Hematopoietic multipotent progenitor cell treated with erythropoietin and hydrocortisone succinate and interleukin-3 and kit ligand, for 15 days (in vitro differentiated cells): ENCODE results near the gene ITGA5.
A peak's percentile ranks its signal among the peaks of the same experiment; 100 is the strongest.
"Not testable (repeated sequence)": the region's sequence is repeated elsewhere in the genome, so short reads cannot be mapped to it uniquely, and the experiment has no call there.

ENCODE experiments used
- DNase-seq: peaks from one replicate; pipeline ENCODE4 v3.0.0-alpha.2; 2015; ENCODE audit warnings: low spot score

Gene ITGA5

DNA sequence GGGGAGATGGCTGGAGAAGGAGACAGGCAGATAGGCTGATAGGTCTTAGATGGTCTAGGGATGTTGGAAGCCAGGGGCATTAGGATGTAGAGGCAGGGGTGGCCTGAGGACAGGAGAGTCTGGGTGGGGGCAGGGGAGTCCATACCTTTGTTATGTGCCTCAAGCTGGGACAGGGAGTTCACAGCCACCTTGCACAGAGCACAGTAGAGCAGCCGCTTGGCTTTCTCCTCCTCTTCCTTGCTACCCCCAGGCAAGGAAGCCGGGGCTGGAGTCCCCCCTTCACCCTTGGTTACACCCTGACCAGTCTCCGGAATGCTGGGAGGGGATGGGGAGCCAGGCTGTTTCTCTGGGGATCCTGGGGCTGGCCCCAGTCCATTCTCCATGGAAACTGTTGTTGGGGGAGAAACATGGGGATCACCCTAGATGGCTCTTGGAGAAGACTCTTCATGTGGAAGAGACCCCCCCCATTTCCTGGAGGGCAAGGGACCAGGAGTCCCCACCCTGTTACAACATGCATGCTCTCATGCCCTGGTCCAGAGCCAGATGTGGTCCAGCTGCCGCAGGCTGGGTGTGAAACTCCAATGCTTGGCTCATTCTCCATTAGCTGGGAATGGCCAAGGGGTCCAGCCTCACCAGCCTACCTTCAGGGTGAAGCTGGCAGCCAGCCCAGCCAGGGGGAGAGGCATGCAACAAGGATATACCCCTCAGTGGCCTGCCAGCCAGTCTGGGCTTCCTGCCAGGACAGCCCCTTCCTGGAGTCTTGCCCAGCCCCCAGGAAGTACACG lies 47.5 kb downstream of the ITGA5 start:
- DNase-seq: no peak

DNA sequence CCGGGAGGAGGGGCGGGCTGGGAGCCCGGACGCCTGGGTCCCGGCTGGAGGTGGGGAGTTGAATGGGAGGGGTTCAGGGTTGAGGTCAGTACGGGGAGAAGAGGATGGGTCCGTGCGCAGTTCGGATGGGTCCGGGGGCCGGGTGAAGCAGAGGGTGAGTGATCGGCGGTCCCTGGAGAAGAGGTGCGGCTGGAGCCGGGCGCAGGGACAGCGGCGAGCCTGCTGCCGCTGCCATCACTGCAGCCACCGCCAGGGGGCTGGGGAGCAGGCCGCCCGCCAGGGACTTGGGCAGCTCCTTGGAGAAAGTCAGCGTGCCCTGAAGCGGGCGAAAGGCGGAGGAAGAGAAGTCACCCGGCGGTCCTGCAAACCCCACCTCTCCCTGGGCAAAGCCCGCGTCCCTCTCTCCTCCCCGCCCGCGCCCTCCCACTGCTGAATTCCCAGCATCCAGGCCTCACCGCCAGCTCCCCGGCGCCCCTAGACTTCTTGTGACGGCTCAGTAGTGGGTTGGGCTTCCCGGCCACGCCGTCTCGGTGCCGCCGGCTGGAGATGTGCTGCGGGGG lies 48.8 kb downstream of the ITGA5 start:
- DNase-seq: no peak

DNA sequence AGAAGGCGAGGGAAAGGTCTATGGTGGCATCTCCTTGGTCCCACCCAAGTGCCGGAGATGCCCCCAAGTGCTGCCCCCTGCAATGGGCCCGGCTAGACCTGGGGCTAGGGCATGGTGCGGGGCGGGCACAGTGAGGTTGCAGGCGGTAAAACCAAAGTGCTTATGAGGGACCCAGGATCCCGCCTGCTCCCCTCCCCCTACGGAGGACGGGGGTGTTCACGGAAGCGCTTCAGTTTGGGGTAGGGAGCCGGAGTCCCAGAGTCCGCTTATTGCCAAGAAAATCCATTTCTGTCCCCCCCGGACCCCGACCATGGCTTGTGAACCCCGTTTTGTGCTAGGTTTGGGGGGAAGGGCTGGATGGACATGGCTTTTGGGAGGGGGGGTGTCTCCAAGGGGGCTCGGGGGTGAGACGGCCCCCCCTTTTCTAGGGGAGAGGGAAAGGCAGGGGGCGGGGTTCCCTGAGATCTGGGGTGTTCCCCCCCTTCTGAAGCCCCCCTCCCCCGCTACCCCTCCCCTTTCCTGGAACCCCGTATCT lies 49.4 kb downstream of the ITGA5 start:
- DNase-seq: no peak

DNA sequence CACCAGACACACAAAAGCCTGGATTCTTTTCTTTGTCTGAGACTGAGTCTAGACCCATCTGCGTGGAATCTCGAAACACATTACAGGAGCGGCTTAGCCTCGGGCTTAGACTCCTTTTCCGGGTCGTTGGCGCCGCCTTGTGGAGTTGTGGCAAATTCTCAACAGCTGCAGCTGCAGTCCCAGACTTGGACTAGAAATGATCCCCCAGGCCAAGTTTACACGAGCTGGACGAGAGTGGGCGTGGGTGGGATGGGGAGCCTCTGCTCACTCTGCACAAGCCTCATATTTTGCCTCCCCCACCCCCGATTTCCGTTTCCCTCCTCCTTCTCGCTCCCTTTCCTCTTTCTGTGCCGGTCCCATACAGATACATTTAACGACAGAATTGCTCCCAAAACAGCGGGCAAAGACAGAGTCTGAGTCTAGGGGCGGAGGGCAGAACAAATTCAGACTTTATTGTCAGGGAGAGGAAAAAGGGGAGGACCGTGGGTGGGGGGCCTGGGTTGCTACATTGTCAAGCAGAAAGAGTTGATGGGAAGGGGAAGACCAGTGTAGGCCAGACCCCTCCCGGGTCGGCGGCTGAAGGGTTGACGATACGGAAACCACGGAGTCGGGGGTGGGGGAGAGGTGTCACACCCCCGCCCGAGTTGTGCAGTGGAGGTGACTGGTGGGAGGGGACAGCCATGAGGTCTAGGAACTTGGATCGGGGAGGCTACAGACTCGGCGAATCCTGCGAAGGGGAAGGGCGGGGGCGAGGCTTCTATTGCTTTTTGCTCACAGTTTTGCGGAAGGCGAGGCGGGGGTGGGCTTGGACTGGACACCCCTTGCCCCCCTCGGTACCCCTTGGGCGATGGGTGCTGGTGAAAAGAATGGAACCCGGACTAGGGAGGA lies 50.1 kb downstream of the ITGA5 start:
- peak; percentile 87 for DNase-seq

DNA sequence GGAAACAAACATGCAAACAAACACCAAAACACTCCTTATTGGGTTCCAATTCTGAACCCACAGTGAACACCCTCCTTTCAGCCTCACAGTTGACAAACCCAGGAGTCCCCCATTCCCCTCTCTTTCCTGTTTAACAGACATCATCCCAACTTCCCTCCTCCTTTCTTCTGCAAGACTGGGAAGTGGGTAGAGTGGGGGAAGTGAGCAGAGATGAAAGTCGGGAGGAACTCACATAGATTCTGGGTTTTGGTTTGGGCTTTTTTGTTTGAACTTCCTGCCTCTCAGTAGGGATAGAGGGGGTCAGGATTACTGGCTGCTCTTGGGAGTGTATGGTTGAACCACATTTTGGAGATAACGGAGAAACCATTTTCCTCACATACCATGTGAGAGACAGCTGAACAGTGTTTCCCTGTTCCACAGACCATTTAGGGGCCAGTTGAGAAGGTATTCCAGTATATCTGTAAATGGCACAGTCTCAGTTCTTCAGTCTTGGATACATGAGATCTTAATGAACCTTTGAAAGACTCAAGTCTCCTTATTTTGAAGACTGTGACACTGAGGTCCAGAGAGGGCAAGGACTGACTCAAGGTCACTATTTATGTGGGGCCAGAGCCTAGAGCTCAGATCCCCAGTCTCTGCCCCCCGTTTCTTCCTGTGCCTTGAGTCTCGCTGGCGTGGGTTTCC lies 50.9 kb downstream of the ITGA5 start:
- no peak for DNase-seq

DNA sequence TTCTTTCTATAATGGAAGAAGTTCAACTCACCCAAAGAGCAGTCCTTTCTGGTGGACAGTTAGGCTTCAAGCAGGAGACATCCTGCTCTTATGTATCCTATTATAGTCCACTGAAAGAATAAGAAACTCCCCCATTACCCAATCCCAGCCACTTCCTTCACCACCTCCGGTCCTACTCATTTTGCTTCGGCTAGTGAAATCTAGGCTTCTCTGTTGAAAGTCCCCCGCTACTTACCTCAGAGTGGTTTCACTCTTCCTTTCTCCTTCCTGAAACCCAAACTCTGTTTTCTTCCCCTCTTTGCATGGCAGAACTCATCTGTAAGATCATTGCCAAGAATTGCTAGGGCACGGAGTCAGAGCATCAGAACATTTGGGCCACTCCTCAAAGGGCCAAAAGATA lies 54.7 kb downstream of the ITGA5 start, which contains the start of gene GPR84:
Gene GPR84, minus strand, starts transcription at position 74 of the 400 bp plus-strand sequence. CDS start 635 bp downstream, outside the sequence.
- DNase-seq: no peak

DNA sequence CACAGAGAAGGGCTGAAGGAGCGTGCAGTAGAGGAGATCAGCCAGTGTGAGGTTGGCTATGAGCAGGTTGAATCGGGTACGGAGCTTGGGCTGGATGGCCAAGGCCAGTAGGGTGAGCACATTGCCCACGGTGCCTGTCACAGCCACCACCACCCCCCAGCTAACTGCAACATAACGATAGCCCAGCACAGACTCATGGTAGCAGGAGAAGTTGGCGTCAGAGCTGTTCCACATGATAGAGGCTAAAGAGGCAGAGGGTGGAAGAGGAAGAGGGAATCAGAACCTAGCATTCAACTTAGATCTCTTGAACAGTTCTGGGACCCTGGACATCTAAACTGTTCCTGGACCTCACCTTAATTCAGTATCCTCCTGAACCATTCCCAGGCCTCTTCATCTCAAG lies 55.4 kb downstream of the ITGA5 start:
- no peak for DNase-seq

DNA sequence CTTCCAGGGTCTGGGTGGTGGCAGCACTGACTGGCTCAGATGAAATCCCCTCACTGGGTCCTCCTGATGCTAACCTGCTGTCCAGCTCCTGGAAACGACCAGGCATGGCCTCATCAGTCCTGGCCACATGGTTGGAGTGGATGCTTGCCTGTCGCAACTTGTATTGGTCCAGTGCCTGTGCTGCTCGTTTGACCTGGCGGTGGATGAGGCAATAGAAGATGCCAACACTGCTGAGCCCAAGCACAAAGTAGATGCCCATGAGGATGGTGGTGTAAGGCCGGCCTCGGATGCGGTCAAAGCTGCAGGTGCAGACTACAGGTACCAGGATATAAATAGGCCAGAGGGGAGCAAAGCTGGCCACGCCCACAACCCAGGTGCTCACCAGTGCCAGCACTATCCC lies 56.0 kb downstream of the ITGA5 start:
- DNase-seq: no peak

DNA sequence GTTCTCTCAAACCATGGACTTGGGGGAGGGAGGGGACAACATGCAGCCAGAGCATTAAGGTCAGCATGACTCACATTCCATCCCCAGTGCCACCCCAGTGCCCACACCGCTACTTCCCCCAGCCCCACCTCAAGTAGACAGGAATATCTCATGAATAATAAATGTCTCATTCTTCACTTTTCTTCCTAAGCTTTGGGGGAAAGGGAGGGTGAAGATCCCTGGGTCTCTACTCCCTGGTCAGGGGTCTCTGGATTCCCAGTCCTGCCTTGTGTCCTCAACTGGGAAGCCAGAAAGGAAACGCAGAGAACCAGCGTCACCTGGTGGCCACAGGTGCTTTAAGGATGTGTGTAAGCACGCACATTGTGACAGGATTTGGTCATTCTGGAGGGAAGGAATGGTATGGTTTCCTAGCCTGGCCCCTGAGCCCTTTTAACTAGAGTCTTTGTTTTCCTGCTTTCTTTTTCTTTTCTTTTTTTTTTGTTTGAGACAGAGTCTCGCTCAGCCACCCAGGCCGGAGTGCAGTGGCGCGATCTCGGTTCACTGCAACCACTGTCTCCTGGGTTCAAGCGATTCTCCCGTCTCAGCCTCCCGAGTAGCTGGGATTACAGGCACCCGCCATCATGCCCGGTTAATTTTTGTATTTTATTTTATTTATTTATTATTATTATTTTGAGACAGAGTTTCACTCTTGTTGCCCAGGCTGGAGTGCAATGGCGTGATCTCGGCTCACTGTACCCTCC lies 58.2 kb downstream of the ITGA5 start:
- DNase-seq: peak; percentile 74

DNA sequence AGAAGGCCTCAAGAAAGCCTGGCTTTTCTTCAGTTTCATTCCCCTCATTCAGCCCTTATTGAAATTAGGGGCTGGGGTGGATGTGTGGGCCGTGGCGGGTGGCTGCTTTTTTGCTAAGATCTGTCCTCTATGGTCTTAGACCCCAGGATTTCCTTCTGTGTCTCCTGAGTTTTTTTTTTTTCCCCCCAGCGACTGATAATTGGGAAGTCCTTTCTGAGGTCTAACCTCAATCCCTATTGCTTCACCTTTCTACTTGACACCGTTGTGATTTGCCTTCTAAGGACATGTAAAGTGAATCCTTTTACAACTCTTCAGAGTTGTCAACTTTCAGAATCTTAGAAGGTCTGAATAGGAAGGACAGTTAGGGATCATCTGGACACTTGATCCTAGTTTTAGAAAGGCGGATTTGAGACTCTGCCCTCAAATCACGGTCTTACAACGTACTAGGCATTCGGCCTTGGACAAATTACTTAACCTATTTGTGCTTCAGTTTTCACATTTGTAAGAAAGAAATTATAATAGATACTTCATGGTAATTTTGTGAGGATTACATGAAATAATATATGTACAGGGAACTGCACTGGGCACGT lies 59.2 kb downstream of the ITGA5 start:
- DNase-seq: no peak

DNA sequence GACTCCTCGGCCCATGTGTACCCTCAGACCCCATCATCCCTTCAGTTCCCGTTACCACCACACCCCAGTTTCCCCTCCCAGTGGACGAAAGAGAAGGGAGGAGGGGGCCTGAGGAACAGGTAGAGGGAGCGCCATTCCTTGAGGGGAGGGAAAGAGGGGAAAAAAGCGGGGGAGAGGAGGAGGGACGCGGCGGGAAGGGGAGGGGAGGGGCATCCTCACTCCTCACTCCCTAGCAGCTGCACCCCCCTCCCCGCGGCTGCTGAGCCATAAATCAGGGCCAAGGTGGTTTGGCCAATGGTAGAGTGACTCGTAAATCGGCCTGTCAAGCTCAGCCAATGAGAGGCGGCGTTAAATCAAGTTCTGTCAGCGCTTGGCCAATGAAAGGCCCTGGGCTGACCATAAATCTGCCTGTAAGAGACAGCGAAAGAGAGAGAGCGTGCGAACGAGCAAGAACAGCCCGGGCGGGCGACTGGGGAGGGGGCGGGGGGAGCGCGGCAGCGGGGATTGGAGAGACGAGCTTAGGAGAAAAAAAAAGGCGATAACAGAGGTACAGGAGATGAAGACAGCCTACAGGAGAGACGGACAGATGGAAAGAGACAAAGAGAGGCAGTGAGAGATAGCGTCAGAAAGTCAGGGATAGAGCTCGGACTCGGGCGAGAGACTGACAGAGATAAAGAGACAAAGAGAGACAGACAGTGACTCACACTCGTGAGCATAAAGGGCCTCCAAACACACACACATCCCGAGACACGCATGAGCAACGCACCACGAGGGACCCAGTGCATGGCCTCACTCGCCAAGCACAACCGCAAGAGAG lies 59.9 kb downstream of the ITGA5 start:
- peak; percentile 74 for DNase-seq

DNA sequence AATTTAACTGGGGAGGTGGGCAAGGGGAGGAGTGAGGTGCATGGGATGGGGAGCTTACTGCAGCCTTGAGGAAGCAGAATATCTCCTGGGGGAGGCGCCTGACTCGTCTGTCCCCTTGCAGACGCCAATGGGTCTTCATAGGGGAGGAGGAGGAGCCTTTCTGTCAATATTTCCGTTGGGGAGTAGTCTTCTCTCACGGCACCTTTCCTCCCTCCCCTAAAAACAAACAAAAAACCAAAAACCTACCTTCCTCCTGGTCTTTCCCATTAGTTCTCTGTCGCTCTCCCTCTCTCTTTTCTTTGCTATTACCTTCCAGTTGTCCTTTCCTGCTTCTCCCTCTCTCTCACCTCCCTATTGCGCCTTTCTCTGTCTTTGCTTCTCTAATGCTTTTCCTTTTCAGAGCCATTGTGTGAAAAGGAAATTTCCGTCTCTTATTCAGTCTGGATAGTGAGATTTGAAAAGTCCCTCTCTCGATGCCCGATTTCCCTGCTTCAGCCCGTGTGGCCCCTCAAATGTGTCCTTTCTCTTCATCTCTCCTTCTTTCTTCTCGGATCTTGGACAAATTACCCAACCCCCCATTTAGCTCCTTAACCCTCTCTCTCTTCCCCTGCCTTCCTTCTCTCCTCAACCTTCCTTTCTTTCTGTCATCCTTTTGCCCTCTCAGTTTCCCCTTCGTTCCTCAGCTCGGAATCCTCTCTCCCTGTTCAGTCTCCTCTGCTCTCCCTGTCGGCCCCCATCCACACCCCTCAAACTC lies 60.7 kb downstream of the ITGA5 start:
- DNase-seq: no peak

DNA sequence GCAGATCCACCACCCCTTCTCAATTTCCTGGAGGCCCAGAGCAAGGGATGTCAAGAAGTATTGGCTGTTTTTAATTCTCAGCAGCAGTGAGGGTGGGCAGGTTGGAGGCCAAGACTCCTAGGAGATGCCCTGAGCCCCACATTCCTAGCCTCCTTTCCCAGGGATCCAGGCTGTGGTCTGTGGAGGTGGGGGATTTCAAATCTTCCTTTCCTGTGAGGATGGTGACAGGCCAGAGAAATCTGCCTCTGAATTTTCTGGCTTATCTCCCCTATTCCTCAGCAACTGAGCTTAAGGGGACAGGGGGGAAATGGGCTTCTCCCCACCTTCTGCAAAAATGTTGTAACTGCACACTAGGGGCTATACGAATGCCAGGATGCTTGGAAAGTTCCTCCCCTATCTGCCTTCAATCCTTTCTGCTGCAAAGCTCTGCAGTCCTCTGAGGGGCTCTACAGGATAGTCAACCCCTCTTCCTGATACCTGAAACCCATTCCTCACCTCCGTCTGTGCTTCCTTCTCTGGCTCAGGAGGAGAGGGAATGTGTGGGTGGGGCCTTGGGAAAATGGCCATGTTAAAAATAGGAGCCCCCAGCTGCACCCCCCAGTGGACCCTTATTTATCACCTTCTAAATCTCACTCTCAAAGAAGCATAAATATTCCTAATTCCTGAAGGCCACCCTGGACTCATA lies 61.4 kb downstream of the ITGA5 start:
- DNase-seq: no peak

DNA sequence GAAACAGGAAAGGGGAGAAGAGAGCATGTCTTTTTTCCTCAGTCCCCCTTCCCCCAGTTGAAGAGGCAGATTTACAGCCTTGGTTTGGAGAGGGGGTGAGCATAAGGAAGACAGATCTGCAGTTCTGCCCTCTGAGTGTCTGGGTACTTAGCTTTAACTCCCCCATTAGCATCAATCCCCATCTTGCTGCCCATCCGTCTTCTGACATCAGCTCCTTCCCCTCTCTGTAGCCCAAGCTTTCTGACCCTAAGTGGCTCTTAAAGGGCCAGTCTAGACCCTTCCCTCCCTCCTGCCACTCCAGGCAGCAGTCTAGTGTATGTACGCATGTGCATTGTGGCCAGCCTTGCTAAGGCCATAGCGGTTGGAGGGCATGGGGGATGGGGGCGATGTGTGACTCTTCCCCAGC lies 62.1 kb downstream of the ITGA5 start:
- no peak for DNase-seq

DNA sequence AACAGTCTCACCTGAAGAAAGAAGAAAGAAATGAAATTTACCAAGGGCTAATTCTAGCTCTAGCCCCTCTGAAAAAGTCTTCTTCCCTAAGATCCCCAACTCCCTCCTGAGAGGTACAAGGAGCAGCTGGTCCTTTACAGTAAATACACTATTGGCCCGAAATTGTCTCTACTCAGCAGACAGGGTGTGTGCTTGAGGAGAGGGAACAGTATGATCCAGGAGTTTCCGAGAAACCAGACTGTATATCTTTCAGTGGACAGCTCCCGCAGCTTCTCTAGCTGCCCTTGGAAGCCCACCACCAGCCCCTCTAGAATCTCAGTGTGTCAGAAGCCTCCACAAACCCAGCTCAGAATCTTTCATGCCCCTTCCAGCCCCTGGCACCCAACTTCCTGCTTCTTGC lies 62.8 kb downstream of the ITGA5 start:
- DNase-seq: no peak

DNA sequence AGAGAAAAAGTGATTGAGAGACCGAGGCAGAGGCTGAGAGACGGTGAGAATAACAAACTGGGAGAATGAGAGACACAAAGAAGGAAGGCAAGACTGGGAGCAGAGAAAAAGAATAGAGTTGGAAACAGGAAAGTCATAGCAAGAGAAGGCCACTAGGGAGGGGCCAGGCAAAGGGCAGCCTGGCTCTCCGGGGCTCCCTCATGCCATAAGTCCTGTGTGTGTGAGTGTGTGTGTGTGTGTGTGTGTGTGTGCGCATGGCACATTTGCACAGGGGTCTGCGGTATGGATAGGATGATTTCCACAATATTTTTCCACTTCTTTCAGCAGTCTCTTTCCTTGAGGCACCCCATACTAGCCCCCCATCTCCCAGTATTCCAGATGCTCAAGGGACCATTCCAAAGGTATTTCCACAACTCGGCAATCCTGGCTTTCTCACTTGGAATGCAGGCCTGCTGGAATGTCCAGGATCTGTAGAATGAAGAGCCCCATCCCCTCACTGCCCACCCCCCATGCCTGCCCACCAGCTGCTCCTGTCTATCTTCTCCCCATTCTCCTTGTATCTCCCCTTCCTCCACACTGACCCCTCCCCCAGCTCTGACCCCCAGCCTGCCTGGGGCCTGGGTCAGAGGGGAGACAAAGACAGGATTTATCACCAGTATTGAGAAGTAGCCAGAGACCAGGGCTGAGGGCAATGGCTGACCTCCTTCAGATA lies 63.8 kb downstream of the ITGA5 start:
- DNase-seq: no peak

DNA sequence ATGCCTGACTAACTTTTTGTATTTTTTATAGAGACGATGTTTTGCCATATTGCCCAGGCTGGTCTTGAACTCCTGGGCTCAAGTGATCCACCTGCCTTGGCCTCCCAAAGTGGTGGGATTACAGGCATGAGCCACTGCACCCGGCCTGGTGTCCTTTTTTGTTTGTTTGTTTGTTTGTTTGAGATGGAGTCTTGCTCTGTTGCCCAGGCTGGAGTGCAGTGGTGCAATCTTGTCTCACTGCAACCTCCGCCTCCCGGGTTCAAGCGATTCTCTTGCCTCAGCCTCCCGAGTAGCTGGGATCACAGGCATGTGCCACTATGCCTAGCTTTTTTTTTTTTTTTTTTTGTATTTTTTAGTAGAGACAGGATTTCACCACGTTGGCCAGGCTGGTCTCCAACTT lies 64.8 kb downstream of the ITGA5 start:
- DNase-seq: not testable (repeated sequence)
